ENCODE results near the gene LRRC14B. TPM values are rescaled to one million over a fixed set of nuclear protein-coding genes. Genes with fewer than 3 reads are reported as not detected.

The LRRC14B gene
- polyA plus RNA-seq, 3 donors: not detected

DNA sequence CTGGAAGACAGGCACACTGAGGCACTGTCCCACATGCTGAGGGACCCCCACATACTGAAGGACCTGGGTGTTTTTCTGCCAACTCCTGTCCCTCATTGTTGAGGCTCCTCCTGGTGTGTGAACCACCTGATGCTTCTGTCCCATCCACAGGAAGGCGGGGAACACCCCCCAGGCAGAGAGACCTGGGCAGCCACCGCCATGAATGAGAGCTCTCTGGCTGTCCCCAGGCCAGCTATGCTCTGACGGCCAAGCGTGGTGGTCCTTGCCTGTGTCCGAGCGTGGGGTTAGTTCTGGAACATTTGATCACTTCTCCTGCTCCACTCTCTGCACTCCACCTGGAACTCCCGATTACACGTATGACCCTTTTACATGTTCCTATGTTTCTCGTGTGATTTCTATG is 11.9 kb upstream of the LRRC14B start:
- Histone ChIP-seq H3K4me3 (replicated peaks in 1 of 3; ENCODE audit: low read depth in 2 of 3, low read length in 3 of 3) (no peak overlapping the region), H3K4me2 (replicated peaks; ENCODE audit: extremely low read depth, low read length, poor library complexity, severe bottlenecking) (no peak overlapping the region), H3K79me2 (ENCODE audit: insufficient read depth, low read length) (no peaks in the 10 kb centered on the region), H3K4me1 (ENCODE audit: control insufficient read depth in 1 of 2, insufficient read depth in 2 of 2, low read length in 2 of 2) (no peaks in the 10 kb centered on the region), H3K27me3 (ENCODE audit: control insufficient read depth in 2 of 2, insufficient read depth in 2 of 2, low read length in 2 of 2) (no peaks in the 10 kb centered on the region), H4K20me1 (ENCODE audit: insufficient read depth, low read length) (no peaks in the 10 kb centered on the region), H2AFZ (ENCODE audit: insufficient read depth, low read depth, low read length, poor library complexity, severe bottlenecking) (no peak overlapping the region), H3K9me3 (replicated peaks in 1 of 2; ENCODE audit: control insufficient read depth in 1 of 2, insufficient read depth in 1 of 2, low read length in 2 of 2) (no peaks in the 10 kb centered on the region), H3K27ac (ENCODE audit: low read depth in 1 of 2, low read length in 2 of 2) (no peak overlapping the region), H3K9ac (ENCODE audit: insufficient read depth, low read length, poor library complexity, severe bottlenecking) (no peak overlapping the region), H3K36me3 (replicated peaks in 1 of 2; ENCODE audit: control insufficient read depth in 1 of 2, insufficient read depth in 2 of 2, low read length in 2 of 2) (no peaks in the 10 kb centered on the region)
- Mint-ChIP-seq H3K9me3 (no peaks in the 10 kb centered on the region), H3K27ac (no peak overlapping the region), H3K4me1 (no peaks in the 10 kb centered on the region), H3K4me3 (no peak overlapping the region), H3K36me3 (no peaks in the 10 kb centered on the region), H3K27me3 (ENCODE audit: low read depth in 3 of 3) (peaks cover 2 to 10% (median 6%) of the 10 kb centered on the region in 3 donors)
- WGBS (ENCODE audit: insufficient coverage): 88% methylated on average over 7 of the region's 9 CpGs
- DNase-seq: no peak
- TF ChIP-seq, protein P1, sequence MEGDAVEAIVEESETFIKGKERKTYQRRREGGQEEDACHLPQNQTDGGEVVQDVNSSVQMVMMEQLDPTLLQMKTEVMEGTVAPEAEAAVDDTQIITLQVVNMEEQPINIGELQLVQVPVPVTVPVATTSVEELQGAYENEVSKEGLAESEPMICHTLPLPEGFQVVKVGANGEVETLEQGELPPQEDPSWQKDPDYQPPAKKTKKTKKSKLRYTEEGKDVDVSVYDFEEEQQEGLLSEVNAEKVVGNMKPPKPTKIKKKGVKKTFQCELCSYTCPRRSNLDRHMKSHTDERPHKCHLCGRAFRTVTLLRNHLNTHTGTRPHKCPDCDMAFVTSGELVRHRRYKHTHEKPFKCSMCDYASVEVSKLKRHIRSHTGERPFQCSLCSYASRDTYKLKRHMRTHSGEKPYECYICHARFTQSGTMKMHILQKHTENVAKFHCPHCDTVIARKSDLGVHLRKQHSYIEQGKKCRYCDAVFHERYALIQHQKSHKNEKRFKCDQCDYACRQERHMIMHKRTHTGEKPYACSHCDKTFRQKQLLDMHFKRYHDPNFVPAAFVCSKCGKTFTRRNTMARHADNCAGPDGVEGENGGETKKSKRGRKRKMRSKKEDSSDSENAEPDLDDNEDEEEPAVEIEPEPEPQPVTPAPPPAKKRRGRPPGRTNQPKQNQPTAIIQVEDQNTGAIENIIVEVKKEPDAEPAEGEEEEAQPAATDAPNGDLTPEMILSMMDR (IDR thresholded peaks at IDR 0.05): no peak
- intact Hi-C loops (cut with micrococcal nuclease): no loop called here

DNA sequence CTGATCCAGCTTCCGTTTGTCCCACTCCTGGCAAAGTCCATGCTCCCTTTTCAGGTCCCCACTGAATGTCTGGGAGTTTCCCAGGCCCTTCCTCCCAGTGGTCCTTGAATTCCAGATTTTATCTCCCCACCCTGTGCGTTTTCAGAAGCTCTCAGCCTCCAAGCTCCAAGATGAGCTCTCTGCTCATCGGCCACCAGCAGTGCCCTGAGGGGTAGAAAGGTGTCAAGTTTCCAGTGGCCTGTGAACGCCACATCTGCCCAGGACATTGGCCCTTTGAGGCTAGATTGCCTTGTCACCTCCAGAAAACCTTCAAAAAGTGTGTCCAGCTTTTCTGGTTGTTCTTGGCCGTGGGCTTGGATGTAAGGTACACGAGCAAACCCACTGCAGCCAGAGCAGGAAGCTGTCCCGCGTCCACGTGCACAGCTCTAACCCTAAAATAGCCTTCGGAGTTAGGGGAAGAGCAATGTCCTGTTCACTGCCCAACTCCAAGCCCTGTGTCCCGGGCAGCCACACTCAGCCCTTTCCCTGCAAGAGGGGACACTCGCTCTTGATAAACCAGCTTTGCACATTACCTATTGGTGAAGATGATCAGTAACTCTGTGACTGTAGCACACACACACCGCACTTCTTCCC is 10.9 kb upstream of the LRRC14B start:
- H3K27ac ChIP-seq (ENCODE audit: low read depth in 1 of 2, low read length in 2 of 2): no peak overlapping the region
- H3K36me3 Mint-ChIP-seq: no peaks in the 10 kb centered on the region
- intact Hi-C loops (cut with micrococcal nuclease): no loop called here

More for the DNA sequence above, 10.9 kb upstream of the LRRC14B start:
- Mint-ChIP-seq H3K27ac (no peak overlapping the region), H3K4me1 (no peaks in the 10 kb centered on the region), H3K27me3 (ENCODE audit: low read depth in 3 of 3) (peaks cover 0 to 8% (median 2%) of the 10 kb centered on the region in 3 donors), H3K9me3 (no peaks in the 10 kb centered on the region), H3K4me3 (no peak overlapping the region)
- H3K27me3 ChIP-seq (ENCODE audit: control insufficient read depth in 2 of 2, insufficient read depth in 2 of 2, low read length in 2 of 2): no peaks in the 10 kb centered on the region
- H3K79me2 ChIP-seq (ENCODE audit: insufficient read depth, low read length): no peaks in the 10 kb centered on the region
- no peaks in the 10 kb centered on the region for H4K20me1 ChIP-seq (ENCODE audit: insufficient read depth, low read length)
- no peak overlapping the region for H3K4me3 ChIP-seq (replicated peaks in 1 of 3; ENCODE audit: low read depth in 2 of 3, low read length in 3 of 3)
- H3K9ac ChIP-seq (ENCODE audit: insufficient read depth, low read length, poor library complexity, severe bottlenecking): no peak overlapping the region
- no peak overlapping the region for H3K4me2 ChIP-seq (replicated peaks; ENCODE audit: extremely low read depth, low read length, poor library complexity, severe bottlenecking)
- H3K9me3 ChIP-seq (replicated peaks in 1 of 2; ENCODE audit: control insufficient read depth in 1 of 2, insufficient read depth in 1 of 2, low read length in 2 of 2): no peaks in the 10 kb centered on the region
- no peaks in the 10 kb centered on the region for H3K36me3 ChIP-seq (replicated peaks in 1 of 2; ENCODE audit: control insufficient read depth in 1 of 2, insufficient read depth in 2 of 2, low read length in 2 of 2)
- TF ChIP-seq, protein P1 (IDR thresholded peaks at IDR 0.05): no peak
- no peak for DNase-seq
- H2AFZ ChIP-seq (ENCODE audit: insufficient read depth, low read depth, low read length, poor library complexity, severe bottlenecking): no peak overlapping the region
- H3K4me1 ChIP-seq (ENCODE audit: control insufficient read depth in 1 of 2, insufficient read depth in 2 of 2, low read length in 2 of 2): no peaks in the 10 kb centered on the region
- WGBS (ENCODE audit: insufficient coverage): 84% methylated on average over 12 of the region's 13 CpGs

All from CD14-positive monocyte (primary cell).